ENCODE results near the gene MIP.

- TF ChIP-seq, protein P1, sequence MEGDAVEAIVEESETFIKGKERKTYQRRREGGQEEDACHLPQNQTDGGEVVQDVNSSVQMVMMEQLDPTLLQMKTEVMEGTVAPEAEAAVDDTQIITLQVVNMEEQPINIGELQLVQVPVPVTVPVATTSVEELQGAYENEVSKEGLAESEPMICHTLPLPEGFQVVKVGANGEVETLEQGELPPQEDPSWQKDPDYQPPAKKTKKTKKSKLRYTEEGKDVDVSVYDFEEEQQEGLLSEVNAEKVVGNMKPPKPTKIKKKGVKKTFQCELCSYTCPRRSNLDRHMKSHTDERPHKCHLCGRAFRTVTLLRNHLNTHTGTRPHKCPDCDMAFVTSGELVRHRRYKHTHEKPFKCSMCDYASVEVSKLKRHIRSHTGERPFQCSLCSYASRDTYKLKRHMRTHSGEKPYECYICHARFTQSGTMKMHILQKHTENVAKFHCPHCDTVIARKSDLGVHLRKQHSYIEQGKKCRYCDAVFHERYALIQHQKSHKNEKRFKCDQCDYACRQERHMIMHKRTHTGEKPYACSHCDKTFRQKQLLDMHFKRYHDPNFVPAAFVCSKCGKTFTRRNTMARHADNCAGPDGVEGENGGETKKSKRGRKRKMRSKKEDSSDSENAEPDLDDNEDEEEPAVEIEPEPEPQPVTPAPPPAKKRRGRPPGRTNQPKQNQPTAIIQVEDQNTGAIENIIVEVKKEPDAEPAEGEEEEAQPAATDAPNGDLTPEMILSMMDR (IDR thresholded peaks at IDR 0.05) = no peak
- TF ChIP-seq POLR2AphosphoS5 (IDR thresholded peaks at IDR 0.05) = no peak
- no peak for TF ChIP-seq EP300 (IDR thresholded peaks at IDR 0.05)
- TF ChIP-seq POLR2A (IDR thresholded peaks at IDR 0.05) = no peak
Observed at GRCh38 chr12:56461235-56462159, 7.0 kb upstream of the MIP start.

All from sigmoid colon (tissue), 4 donors.